ENCODE measurements around the gene RERE. TPM values are rescaled to one million over a fixed set of nuclear protein-coding genes. Genes with fewer than 3 reads are reported as not detected.

The RERE gene
- total RNA-seq, 1 donor from 2014 or later, result 115 TPM

DNA sequence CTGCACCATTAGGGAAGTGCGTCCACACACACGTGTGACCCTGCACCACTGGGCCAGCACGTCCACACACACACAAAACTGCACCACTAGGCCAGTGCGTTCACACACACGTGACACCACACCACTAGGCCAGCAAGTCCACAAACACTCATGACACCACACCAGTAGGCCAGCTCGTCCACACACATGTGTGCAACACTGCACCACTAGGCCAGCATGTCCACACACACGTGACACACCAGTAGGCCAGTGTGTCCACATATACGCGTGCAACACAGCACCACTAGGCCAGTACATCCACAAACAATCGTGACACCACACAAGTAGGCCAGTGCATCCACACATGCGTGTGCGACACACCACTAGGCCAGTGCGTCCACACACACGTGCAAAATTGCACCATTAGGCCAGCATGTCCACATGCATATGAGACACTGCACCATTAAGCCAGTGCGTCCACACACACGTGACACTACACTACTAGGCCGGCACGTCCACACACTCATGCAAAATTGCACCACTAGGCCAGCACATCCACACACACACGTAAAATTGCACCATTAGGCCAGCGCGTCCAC is 264.5 kb downstream of the RERE start:
- intact Hi-C loops (cut with micrococcal nuclease), result no loop called here
- DNase-seq (no peak), ATAC-seq (peak; percentile 18)

DNA sequence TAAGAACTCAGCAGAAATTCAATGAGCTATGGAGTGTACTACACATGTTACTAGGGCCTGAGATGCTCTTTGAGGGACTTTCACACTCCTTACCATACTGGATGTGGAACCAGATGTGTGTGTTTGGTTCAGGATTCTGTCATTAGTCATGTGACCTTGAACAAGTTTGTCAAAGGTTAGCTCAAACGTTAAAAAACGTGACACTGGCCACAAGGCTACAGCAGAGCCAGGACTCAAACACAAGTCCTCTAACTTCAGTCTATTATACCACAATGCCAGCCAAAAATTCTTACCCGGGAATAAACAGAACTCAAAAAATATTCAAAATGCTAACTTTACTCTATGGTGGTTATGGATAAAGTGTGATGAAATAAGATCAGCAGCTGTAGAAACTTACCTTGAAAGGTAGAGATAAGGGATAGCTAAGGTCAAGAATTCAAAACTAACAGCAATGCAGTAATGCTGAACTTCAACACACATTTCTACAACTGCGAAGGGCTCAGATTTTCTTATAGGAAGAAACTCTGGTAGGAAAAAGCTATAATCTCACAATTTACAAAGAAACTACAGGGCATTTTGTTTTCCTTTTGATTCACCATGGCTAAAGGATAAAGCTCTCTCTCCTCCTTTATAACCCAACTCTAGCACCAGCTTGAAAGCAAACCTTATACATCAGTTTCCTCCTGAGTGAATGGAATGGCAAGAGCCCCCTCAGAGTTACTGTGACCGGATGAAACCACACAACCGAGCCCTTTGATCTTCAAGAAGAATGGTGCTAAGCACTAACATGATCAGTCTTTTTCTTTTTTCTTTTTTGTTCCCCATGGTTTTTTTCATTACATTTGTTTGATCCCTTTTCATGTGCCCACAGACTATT is 265.6 kb downstream of the RERE start:
- ATAC-seq (no peak), DNase-seq (no peak)
- intact Hi-C loops (cut with micrococcal nuclease), result no loop called here

DNA sequence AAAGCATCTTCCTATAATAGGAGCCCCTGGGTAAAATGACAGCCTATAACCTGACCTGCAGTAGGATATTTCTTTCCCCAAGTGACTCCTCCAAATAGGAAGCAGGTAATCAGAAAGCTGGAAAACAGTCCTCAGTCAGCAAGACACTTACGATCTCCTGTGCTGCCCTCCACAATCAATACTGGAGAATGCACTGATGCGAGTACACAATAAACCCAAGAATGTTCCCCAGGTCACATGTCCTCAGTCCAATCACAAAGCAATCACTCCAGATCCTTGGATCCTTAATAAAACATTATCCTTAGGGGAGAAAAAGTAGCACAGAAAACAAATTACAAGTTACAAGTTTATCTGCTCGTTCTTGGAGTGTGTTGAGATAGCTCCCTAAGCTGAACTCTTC is 266.4 kb downstream of the RERE start:
- intact Hi-C loops (cut with micrococcal nuclease), result no loop called here
- ATAC-seq (no peak), DNase-seq (no peak)

GRCh38 chr1:8547791-8548190 is 269.6 kb downstream of the RERE start:
- ATAC-seq (no peak), DNase-seq (no peak)
- intact Hi-C loops (cut with micrococcal nuclease), result no loop called here

DNA sequence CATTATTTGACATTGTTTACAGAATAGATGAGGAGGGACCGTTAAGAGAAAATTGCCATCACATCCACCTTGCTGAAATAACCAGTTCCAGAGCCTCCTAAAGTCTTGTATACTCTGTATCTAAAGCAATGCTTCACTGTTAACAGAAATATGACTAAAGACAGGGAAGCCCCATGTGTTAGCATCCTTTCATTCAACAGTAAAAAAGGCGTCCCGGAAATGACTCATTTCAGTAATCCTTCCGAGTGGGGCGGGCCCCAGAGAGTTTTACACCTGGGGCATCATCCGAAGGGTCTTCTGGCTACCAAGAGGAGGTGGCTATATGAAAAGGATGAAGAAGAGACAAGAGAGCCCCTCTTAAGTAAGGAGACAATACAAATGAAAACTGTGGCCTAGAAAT is 272.4 kb downstream of the RERE start:
- intact Hi-C loops (cut with micrococcal nuclease), result no loop called here
- DNase-seq, result no peak
- ATAC-seq, result no peak

- DNase-seq (no peak), ATAC-seq (no peak)
- intact Hi-C loops (cut with micrococcal nuclease), result no loop called here
Observed at GRCh38 chr1:8544644-8545043, 272.8 kb downstream of the RERE start.

DNA sequence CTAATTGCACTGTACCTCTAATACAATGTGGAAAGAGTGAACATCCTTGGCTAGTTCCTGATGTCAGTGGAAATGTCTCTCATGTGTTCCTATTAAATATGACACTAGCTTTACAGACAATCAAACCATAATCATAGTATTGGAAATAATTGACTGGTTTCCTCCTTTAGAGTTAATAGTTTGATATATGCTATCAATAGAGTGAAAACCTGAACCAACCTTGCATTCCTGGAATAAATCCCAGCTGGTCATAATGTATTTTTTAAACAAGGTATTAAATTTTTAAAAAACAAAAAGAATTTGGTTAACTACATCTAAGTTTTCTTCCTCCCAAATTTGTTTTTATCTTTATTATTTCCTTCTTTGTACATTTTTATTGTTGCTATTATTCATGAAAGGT is 273.5 kb downstream of the RERE start:
- DNase-seq (no peak), ATAC-seq (no peak)
- intact Hi-C loops (cut with micrococcal nuclease), result no loop called here

DNA sequence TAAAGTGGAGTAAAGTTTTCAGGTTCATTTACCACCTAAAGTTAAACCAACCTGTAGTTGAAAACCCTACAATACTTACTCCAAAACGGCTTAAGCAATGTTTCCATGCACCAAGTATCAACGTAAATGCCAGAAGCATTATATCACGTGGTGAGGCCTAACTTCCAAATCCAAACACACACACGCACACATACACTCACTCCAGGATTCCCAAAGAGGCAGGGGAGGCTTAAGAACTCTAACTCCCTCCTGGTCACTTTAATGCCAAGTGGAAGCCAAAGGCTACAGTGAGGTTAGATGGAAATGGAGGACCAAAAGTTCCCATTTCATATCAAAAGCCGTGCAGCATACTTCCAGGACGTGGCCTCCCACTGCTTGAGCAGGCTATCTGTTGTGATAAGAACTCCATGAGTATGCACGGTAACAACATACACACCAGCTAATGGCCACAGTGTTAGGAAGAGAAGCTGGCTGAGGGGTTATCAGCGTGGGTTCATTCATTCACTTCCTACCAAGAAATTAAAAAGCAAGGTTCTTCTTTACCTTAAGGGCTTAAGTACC is 275.4 kb downstream of the RERE start:
- intact Hi-C loops (cut with micrococcal nuclease), result no loop called here
- ATAC-seq (peak; percentile 45), DNase-seq (no peak)

DNA sequence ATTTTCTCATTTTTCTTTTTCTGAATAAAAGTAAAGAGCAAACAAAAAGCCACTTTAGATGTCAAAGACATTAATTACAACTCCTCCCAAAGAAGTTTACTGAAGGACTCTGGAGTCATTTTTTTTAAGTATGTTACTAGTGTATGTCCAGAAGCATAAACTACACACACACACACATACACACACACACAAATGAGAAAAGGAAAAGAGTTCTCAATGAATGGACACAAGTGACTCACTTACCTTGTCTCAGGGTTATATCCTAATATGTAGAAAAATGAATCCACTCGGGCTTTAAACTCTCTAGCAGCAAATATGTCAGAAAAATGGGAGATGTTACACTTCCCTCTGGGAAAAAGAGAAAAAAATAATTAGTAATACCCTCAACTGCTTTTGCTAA is 276.5 kb downstream of the RERE start:
- no peak for DNase-seq
- no peak for ATAC-seq
- intact Hi-C loops (cut with micrococcal nuclease), result no loop called here

DNA sequence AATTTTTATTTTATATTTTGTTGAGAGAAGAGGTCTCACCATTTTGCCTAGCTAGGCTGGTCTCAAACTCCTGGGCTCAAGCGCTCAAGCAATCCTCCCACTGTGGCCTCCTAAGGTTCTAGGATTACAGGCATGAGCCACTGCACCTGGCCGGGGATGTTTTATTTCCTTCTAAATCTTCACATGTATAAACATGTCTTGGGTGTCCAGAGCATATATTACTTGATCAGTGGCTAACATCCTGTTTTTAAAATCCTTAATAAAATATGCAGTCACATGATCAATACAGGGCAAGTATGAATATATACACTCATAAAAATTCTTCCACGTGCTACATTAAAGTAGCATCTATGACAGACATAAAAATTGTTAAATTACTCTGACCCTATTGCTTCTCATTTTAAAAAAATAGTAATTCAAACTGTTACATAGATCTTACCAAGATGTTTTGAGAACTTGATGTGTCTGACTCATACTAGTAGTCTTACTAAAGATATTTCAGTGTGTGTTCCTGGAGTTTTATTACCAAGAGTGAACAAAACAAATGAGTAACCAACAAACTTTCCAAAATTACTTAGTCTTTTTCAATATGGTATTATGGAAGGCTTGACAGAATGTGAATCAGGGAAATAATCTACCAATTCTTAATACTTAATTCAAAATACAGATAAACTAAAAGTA is 277.0 kb downstream of the RERE start:
- DNase-seq (no peak), ATAC-seq (no peak)
- intact Hi-C loops (cut with micrococcal nuclease), result no loop called here

- intact Hi-C loops (cut with micrococcal nuclease), result no loop called here
- ATAC-seq, result no peak
- no peak for DNase-seq
Observed at GRCh38 chr1:8539683-8540082, 277.8 kb downstream of the RERE start.

- intact Hi-C loops (cut with micrococcal nuclease), result no loop called here
- no peak for DNase-seq
Observed at GRCh38 chr1:8538502-8538901, 278.9 kb downstream of the RERE start.

DNA sequence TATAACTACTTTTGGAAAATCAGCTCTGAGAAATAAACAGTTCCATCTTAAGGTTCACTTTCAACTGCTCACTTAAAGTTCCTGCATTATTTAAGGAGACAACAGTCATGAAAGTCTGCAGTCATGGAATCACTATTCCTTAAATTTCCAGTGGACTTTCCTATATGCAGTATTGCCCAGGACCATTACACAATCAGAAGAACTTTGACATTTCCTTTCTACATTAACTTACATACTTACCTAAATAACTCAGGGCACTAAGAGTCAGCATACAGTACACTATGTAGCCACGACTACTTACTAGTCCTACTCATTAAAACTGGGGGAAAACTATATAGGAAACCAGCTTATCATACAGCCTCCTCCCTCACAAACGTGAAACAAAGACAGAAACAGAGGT is 279.4 kb downstream of the RERE start:
- no peak for DNase-seq
- no peak for ATAC-seq
- intact Hi-C loops (cut with micrococcal nuclease), result no loop called here

More at GRCh38 chr1:8538502-8538901, 278.9 kb downstream of the RERE start:
- ATAC-seq, result no peak

DNA sequence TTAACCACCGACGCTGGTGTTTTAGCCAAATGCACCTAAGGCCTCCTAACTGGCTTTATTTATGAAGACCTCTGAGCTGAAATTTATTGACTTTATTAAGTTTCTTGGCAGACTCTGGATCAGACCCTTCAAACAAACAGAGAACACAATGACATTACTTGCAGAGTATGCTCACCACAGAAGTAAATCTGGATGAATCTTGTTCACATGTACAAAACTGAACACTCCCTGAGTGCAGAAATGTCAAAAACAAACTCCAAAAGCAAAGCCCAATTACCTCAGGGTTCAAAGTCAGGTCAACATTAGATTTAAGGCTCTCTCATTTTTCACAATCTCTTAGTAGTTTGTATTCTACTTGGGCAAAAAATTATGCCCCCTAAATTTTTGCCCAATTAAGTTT is 280.9 kb downstream of the RERE start:
- ATAC-seq (no peak), DNase-seq (no peak)
- intact Hi-C loops (cut with micrococcal nuclease), result no loop called here

DNA sequence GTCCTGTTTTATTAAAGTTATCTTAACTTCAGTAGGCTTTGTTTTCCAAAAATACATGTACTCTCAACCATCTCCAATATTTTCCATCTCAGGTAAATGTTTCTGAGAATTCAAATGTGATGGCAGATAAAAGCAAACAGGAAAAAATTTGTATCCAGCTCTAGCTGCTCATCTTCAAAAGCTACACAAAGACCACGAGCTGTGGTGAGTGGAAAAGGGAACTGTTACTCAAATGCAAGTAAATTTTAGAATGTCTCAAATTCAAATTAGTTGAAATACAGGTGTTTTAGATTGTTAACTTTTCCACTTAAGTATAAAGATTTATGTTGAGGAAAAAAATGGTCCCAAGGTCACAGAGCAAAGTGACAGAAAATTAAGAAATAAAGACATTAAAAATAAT is 283.5 kb downstream of the RERE start:
- ATAC-seq, result no peak
- intact Hi-C loops (cut with micrococcal nuclease), result no loop called here
- no peak for DNase-seq

- DNase-seq (no peak), ATAC-seq (no peak)
- intact Hi-C loops (cut with micrococcal nuclease), result no loop called here
Observed at GRCh38 chr1:8533124-8533523, 284.3 kb downstream of the RERE start.

- ATAC-seq (no peak), DNase-seq (no peak)
- intact Hi-C loops (cut with micrococcal nuclease), result loop anchor here (10.0 kb wide), 1 partner anchor 95 kb away; no protein-coding TSS in a partner anchor
Observed at GRCh38 chr1:8529901-8530300, 287.5 kb downstream of the RERE start.

DNA sequence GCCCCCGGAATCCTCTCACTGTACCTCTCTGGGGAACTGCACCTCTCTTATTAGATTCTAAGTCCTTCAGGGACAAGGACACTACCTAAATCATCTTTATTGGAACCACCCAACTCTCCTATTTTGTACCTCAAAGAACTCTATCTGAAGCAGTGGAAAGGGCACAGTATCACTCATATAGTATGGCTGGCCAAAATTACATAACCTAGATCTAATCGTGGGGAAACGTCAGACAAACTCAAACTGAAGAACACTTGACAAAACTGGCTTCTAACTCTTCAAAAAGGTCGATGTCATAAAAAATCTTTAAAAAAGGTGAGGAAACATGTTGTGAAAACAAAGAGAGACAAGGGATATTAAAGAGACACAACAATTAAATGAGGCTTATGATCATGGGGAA is 289.5 kb downstream of the RERE start:
- ATAC-seq, result no peak
- intact Hi-C loops (cut with micrococcal nuclease), result loop anchor here (10.0 kb wide), 1 partner anchor 93 kb away; no protein-coding TSS in a partner anchor
- DNase-seq, result no peak

GRCh38 chr1:8525558-8526275 is 291.7 kb downstream of the RERE start:
- DNase-seq, result peak; percentile 76
- peak; percentile 99 for ATAC-seq
- intact Hi-C loops (cut with micrococcal nuclease), result loop anchor here (10.0 kb wide), 1 partner anchor 91 kb away; no protein-coding TSS in a partner anchor

All from left ventricle myocardium superior (tissue), 1 donor.